GM21723 (cell line): ENCODE results near the gene PROZ.
"Not testable (repeated sequence)": the region's sequence is repeated elsewhere in the genome, so short reads cannot be mapped to it uniquely, and the experiment has no call there.

ENCODE experiments used
- ATAC-seq: cut with Tn5 transposase; IDR thresholded peaks from one replicate; pipeline ENCODE4 v1.9.1; 2021; ENCODE audit warnings: mild to moderate bottlenecking, moderate library complexity; ENCODE audit not compliant: unreplicated experiment

PROZ gene

GRCh38 chr13:113157929-113158747, at the start of gene PROZ:
PROZ (plus strand) TSS chr13:113158648; CDS start chr13:113158661, 13 bp downstream.
- ATAC-seq, result no peak

GRCh38 chr13:113109151-113110047, 49.0 kb upstream of the PROZ start:
- no peak for ATAC-seq

- ATAC-seq, result no peak
These were observed 48.2 kb upstream of the PROZ start for GRCh38 chr13:113110048-113110851.

- no peak for ATAC-seq
These were observed 47.6 kb upstream of the PROZ start for GRCh38 chr13:113110852-113111315.

- ATAC-seq, result not testable (repeated sequence)
These were observed 46.6 kb upstream of the PROZ start for GRCh38 chr13:113111821-113112220.

- ATAC-seq, result not testable (repeated sequence)
These were observed 46.0 kb upstream of the PROZ start for GRCh38 chr13:113112475-113112874.

- no peak for ATAC-seq
These were observed 45.3 kb upstream of the PROZ start for GRCh38 chr13:113112893-113113845.

GRCh38 chr13:113113846-113114271, 44.6 kb upstream of the PROZ start:
- ATAC-seq, result no peak

- no peak for ATAC-seq
These were observed 43.7 kb upstream of the PROZ start for GRCh38 chr13:113114511-113115362.

GRCh38 chr13:113115363-113116205, 42.9 kb upstream of the PROZ start:
- no peak for ATAC-seq

- no peak for ATAC-seq
These were observed 42.1 kb upstream of the PROZ start for GRCh38 chr13:113116206-113116800.

- no peak for ATAC-seq
These were observed 41.6 kb upstream of the PROZ start for GRCh38 chr13:113116871-113117271.

GRCh38 chr13:113117335-113117872, 41.0 kb upstream of the PROZ start:
- ATAC-seq, result no peak

GRCh38 chr13:113117911-113118260, 40.6 kb upstream of the PROZ start:
- no peak for ATAC-seq

- no peak for ATAC-seq
These were observed 40.0 kb upstream of the PROZ start for GRCh38 chr13:113118261-113119021.

- no peak for ATAC-seq
These were observed 39.2 kb upstream of the PROZ start for GRCh38 chr13:113119166-113119821.
